Measurements from ENCODE around the gene SPINK1. TPM values are rescaled to one million over a fixed set of nuclear protein-coding genes. Genes with fewer than 3 reads are reported as not detected.

SPINK1 gene
- total and polyA plus RNA-seq, 10 donors: 0.38 to 7.1 (median 0.99) TPM; not detected in 5

GRCh38 chr5:147789820-147790219 is 41.7 kb downstream of the SPINK1 start:
- DNase-seq: no peak
- Histone ChIP-seq H3K36me3 (no peaks in the 10 kb centered on the region), H3K4me3 (no peak overlapping the region), H3K9me3 (no peaks in the 10 kb centered on the region), H3K27ac (no peak overlapping the region), H3K27me3 (replicated peaks in 1 of 7) (no peaks in the 10 kb centered on the region), H3K4me1 (no peaks in the 10 kb centered on the region)
- intact Hi-C loops (cut with DNase I; ENCODE audit: low total_unique reads): no loop called here
- TF ChIP-seq CTCF (IDR thresholded peaks at IDR 0.05 in 8 of 11, conservative IDR thresholded peaks at IDR 0.05 in 3 of 11) (no peak), POLR2AphosphoS5 (IDR thresholded peaks at IDR 0.05) (no peak), POLR2A (IDR thresholded peaks at IDR 0.05) (no peak)
- 79 to 89% (median 86%) methylated on average over 2 of the region's 2 CpGs for WGBS, 5 donors

- no peaks in the 10 kb centered on the region for H3K9me3 ChIP-seq
- no peaks in the 10 kb centered on the region for H3K36me3 ChIP-seq
- no peak for DNase-seq
- H3K4me3 ChIP-seq: no peak overlapping the region
- H3K27ac ChIP-seq: no peak overlapping the region
- peaks cover 0 to 2% (median 0%) of the 10 kb centered on the region in 6 donors for H3K4me1 ChIP-seq
- H3K27me3 ChIP-seq (replicated peaks in 1 of 7): no peaks in the 10 kb centered on the region
- intact Hi-C loops (cut with DNase I; ENCODE audit: low total_unique reads): no loop called here
- no peak for TF ChIP-seq POLR2A (IDR thresholded peaks at IDR 0.05)
- TF ChIP-seq POLR2AphosphoS5 (IDR thresholded peaks at IDR 0.05): no peak
- TF ChIP-seq CTCF (IDR thresholded peaks at IDR 0.05 in 8 of 11, conservative IDR thresholded peaks at IDR 0.05 in 3 of 11): no peak
Measured at GRCh38 chr5:147788023-147788422, 43.4 kb downstream of the SPINK1 start.

GRCh38 chr5:147786142-147786541 is 45.3 kb downstream of the SPINK1 start:
- DNase-seq: no peak
- H3K27me3 ChIP-seq (replicated peaks in 1 of 7): peaks cover 0 to 12% (median 3%) of the 10 kb centered on the region in 7 donors
- peaks cover 0 to 21% (median 6%) of the 10 kb centered on the region in 6 donors for H3K4me1 ChIP-seq
- no peak for TF ChIP-seq CTCF (IDR thresholded peaks at IDR 0.05 in 8 of 11, conservative IDR thresholded peaks at IDR 0.05 in 3 of 11)
- TF ChIP-seq POLR2A (IDR thresholded peaks at IDR 0.05): no peak
- no peak for TF ChIP-seq POLR2AphosphoS5 (IDR thresholded peaks at IDR 0.05)
- H3K9me3 ChIP-seq: no peaks in the 10 kb centered on the region
- intact Hi-C loops (cut with DNase I; ENCODE audit: low total_unique reads): no loop called here
- H3K36me3 ChIP-seq: no peaks in the 10 kb centered on the region
- no peak overlapping the region for H3K27ac ChIP-seq
- no peak overlapping the region for H3K4me3 ChIP-seq
- 82 to 89% (median 85%) methylated on average over 2 of the region's 2 CpGs for WGBS, 5 donors

- H3K27ac ChIP-seq: no peak overlapping the region
- TF ChIP-seq POLR2AphosphoS5 (IDR thresholded peaks at IDR 0.05) (no peak), POLR2A (IDR thresholded peaks at IDR 0.05) (no peak), CTCF (IDR thresholded peaks at IDR 0.05 in 8 of 11, conservative IDR thresholded peaks at IDR 0.05 in 3 of 11) (no peak)
- H3K9me3 ChIP-seq: no peaks in the 10 kb centered on the region
- no peaks in the 10 kb centered on the region for H3K36me3 ChIP-seq
- peaks cover 0 to 28% (median 6%) of the 10 kb centered on the region in 6 donors for H3K4me1 ChIP-seq
- intact Hi-C loops (cut with DNase I; ENCODE audit: low total_unique reads): no loop called here
- whole genome bisulfite sequencing, 5 donors: 48 to 76% (median 63%) methylated on average over 8 of the region's 8 CpGs
- H3K4me3 ChIP-seq: no peak overlapping the region
- H3K27me3 ChIP-seq (replicated peaks in 1 of 7): peaks cover 0 to 12% (median 3%) of the 10 kb centered on the region in 7 donors
- DNase-seq: no peak
Measured at GRCh38 chr5:147784146-147784987, 47.1 kb downstream of the SPINK1 start.

Data from spleen (tissue), 11 donors.